ENCODE data around the gene ITPR1.

- no peak for TF ChIP-seq CTCF (IDR thresholded peaks at IDR 0.05; ENCODE audit: insufficient read depth, low read length)
- no peak for TF ChIP-seq POLR2AphosphoS5 (IDR thresholded peaks at IDR 0.05; ENCODE audit: low read depth)
- TF ChIP-seq SPI1 (IDR thresholded peaks at IDR 0.05; ENCODE audit: borderline replicate concordance, low read depth) = no peak
- TF ChIP-seq GABPA (IDR thresholded peaks at IDR 0.05; ENCODE audit: low read depth) = no peak
These were observed 257.3 kb downstream of the ITPR1 start for GRCh38 chr3:4750306-4750968.

Measured in HL-60 (cell line).